Endothelial cell (in vitro differentiated cells): ENCODE data around the gene SCYGR2. TPM values are rescaled to one million over a fixed set of nuclear protein-coding genes. Genes with fewer than 3 reads are reported as not detected.
A peak's percentile ranks its signal among the peaks of the same experiment; 100 is the strongest.

Source experiments
- DNase-seq: peaks from one replicate; pipeline ENCODE4 v3.0.0; 2021; ENCODE audit warnings: low spot score
- H3K27ac Mint-ChIP-seq: one replicate; pipeline ENCODE4 v1.8.0; 2021; ENCODE audit warnings: mixed read lengths, inconsistent platforms; ENCODE audit not compliant: unreplicated experiment
- H3K27me3 Mint-ChIP-seq: one replicate; pipeline ENCODE4 v1.8.0; 2021; ENCODE audit warnings: mild to moderate bottlenecking, moderate library complexity, mixed read lengths, inconsistent platforms; ENCODE audit not compliant: unreplicated experiment
- H3K36me3 Mint-ChIP-seq: one replicate; pipeline ENCODE4 v1.8.0; 2021; ENCODE audit warnings: mild to moderate bottlenecking, low read depth, mixed read lengths, inconsistent platforms; ENCODE audit not compliant: unreplicated experiment
- H3K4me1 Mint-ChIP-seq: one replicate; pipeline ENCODE4 v1.8.0; 2021; ENCODE audit warnings: mild to moderate bottlenecking, mixed read lengths, inconsistent platforms; ENCODE audit not compliant: unreplicated experiment
- H3K4me3 Mint-ChIP-seq: one replicate; pipeline ENCODE4 v1.8.0; 2021; ENCODE audit warnings: mild to moderate bottlenecking, mixed read lengths, inconsistent platforms; ENCODE audit not compliant: unreplicated experiment
- H3K9me3 Mint-ChIP-seq: one replicate; pipeline ENCODE4 v1.8.0; 2021; ENCODE audit warnings: mixed read lengths, inconsistent platforms; ENCODE audit not compliant: unreplicated experiment
- CTCF ChIP-seq: fragments of 200-600 bp; sonication (generic); IDR thresholded peaks from one replicate; pipeline ENCODE4 v1.5.0; 2021; ENCODE audit warnings: antibody characterized with exemption; ENCODE audit not compliant: unreplicated experiment
- total RNA-seq: library from RNA; stranded (reverse); fragmentation: NEBNext Ultra II Directional; extraction: Animal tissue kit (Norgen Biotek cat#: 25700); gene quantifications from one replicate; pipeline ENCODE4 v1.2.1, GENCODE V29; 2021; ENCODE audit not compliant: unreplicated experiment

SCYGR2 gene
- total RNA-seq, 1 donor from 2014 or later: not detected

- no peaks in the 10 kb centered on the region for H3K4me1 Mint-ChIP-seq
- no peak overlapping the region for H3K4me3 Mint-ChIP-seq
- TF ChIP-seq CTCF: no peak
- DNase-seq: no peak
- H3K9me3 Mint-ChIP-seq: no peaks in the 10 kb centered on the region
- no peak overlapping the region for H3K27ac Mint-ChIP-seq
- no peaks in the 10 kb centered on the region for H3K27me3 Mint-ChIP-seq
- H3K36me3 Mint-ChIP-seq: no peaks in the 10 kb centered on the region
Observed at GRCh38 chr2:227630322-227630721, 31.6 kb downstream of the SCYGR2 start.

GRCh38 chr2:227632827-227633226, 34.1 kb downstream of the SCYGR2 start:
- Mint-ChIP-seq H3K4me1 (no peaks in the 10 kb centered on the region), H3K36me3 (no peaks in the 10 kb centered on the region), H3K9me3 (no peaks in the 10 kb centered on the region), H3K27me3 (no peaks in the 10 kb centered on the region), H3K4me3 (no peak overlapping the region), H3K27ac (no peak overlapping the region)
- no peak for TF ChIP-seq CTCF
- DNase-seq: no peak

GRCh38 chr2:227634201-227634600, 35.5 kb downstream of the SCYGR2 start:
- TF ChIP-seq CTCF: no peak
- H3K27ac Mint-ChIP-seq: no peak overlapping the region
- H3K9me3 Mint-ChIP-seq: no peaks in the 10 kb centered on the region
- no peaks in the 10 kb centered on the region for H3K27me3 Mint-ChIP-seq
- H3K4me3 Mint-ChIP-seq: no peak overlapping the region
- H3K4me1 Mint-ChIP-seq: no peaks in the 10 kb centered on the region
- DNase-seq: no peak
- H3K36me3 Mint-ChIP-seq: no peaks in the 10 kb centered on the region

- Mint-ChIP-seq H3K4me3 (no peak overlapping the region), H3K27me3 (no peaks in the 10 kb centered on the region), H3K9me3 (no peaks in the 10 kb centered on the region), H3K36me3 (no peaks in the 10 kb centered on the region), H3K4me1 (peaks cover 17% of the 10 kb centered on the region), H3K27ac (peak overlapping the region; percentile 48)
- TF ChIP-seq CTCF: no peak
- DNase-seq: peak; percentile 11
Observed at GRCh38 chr2:227642656-227643055, 44.0 kb downstream of the SCYGR2 start.

- DNase-seq: no peak
- no peak overlapping the region for H3K4me3 Mint-ChIP-seq
Observed at GRCh38 chr2:227643990-227644551, 45.4 kb downstream of the SCYGR2 start.

More at GRCh38 chr2:227643990-227644551, 45.4 kb downstream of the SCYGR2 start:
- Mint-ChIP-seq H3K27me3 (no peaks in the 10 kb centered on the region), H3K9me3 (no peaks in the 10 kb centered on the region), H3K4me1 (peaks cover 17% of the 10 kb centered on the region), H3K36me3 (no peaks in the 10 kb centered on the region), H3K27ac (no peak overlapping the region)
- TF ChIP-seq CTCF: no peak

Other genes starting within 250 kb of the SCYGR2 start
- gene TM4SF20, start 219.6 kb upstream of the SCYGR2 start, total RNA-seq: not detected
- gene SCYGR1, start 210.9 kb upstream of the SCYGR2 start, total RNA-seq: not detected
- 70.9 TPM for gene AGFG1, start 126.7 kb upstream of the SCYGR2 start, total RNA-seq
- gene SCYGR3, start 15.9 kb downstream of the SCYGR2 start, total RNA-seq: not detected
- not detected for gene SCYGR4, start 18.6 kb downstream of the SCYGR2 start, total RNA-seq
- gene SCYGR5, start 67.9 kb downstream of the SCYGR2 start, total RNA-seq: not detected
- 0.62 TPM for gene SLC19A3, start 119.1 kb downstream of the SCYGR2 start, total RNA-seq
- not detected for gene SCYGR6, start 125.9 kb downstream of the SCYGR2 start, total RNA-seq
- gene SCYGR7, start 129.4 kb downstream of the SCYGR2 start, total RNA-seq: not detected
- not detected for gene SCYGR8, start 147.0 kb downstream of the SCYGR2 start, total RNA-seq
- not detected for gene CCL20, start 214.9 kb downstream of the SCYGR2 start, total RNA-seq